Neural progenitor cell (in vitro differentiated cells): ENCODE results near the gene MAPKBP1. TPM values are rescaled to one million over a fixed set of nuclear protein-coding genes. Genes with fewer than 3 reads are reported as not detected.

Experiments
- DNase-seq: peaks from one replicate; pipeline ENCODE4 v3.0.0-alpha.2; 2016; ENCODE audit warnings: low spot score
- H2AFZ ChIP-seq: fragments of 200-600 bp; sonication (generic); replicated peaks from 2 replicates; pipeline ENCODE4 v1.6.1; 2016; ENCODE audit warnings: antibody characterized with exemption
- H3F3A ChIP-seq: fragments of 200-600 bp; sonication (generic); 2 replicates; pipeline ENCODE4 v1.6.1; 2016; ENCODE audit warnings: antibody characterized with exemption, low read depth
- H3K27ac ChIP-seq: fragments of 200-600 bp; sonication (generic); 2 replicates; pipeline ENCODE4 v1.5.1; 2016; ENCODE audit warnings: mild to moderate bottlenecking
- H3K27me3 ChIP-seq: fragments of 200-600 bp; sonication (generic); 2 replicates; pipeline ENCODE4 v1.6.1; 2016; ENCODE audit warnings: mild to moderate bottlenecking, moderate library complexity
- H3K36me3 ChIP-seq: fragments of 200-600 bp; sonication (generic); 2 replicates; pipeline ENCODE4 v1.5.1; 2016
- H3K4me1 ChIP-seq: fragments of 200-600 bp; sonication (generic); 2 replicates; pipeline ENCODE4 v1.6.1; 2016; ENCODE audit warnings: mixed run types
- H3K4me2 ChIP-seq: fragments of 200-600 bp; sonication (generic); 2 replicates; pipeline ENCODE4 v1.6.1; 2016
- H3K4me3 ChIP-seq: fragments of 200-600 bp; sonication (generic); 2 replicates; pipeline ENCODE4 v1.5.1; 2016
- H3K79me2 ChIP-seq: fragments of 200-600 bp; sonication (generic); 2 replicates; pipeline ENCODE4 v1.6.1; 2016; ENCODE audit warnings: low read depth
- H3K9ac ChIP-seq: fragments of 200-600 bp; sonication (generic); 2 replicates; pipeline ENCODE4 v1.6.1; 2016
- H3K9me3 ChIP-seq: fragments of 200-600 bp; sonication (generic); 2 replicates; pipeline ENCODE4 v1.5.1; 2016; ENCODE audit warnings: low read depth
- H4K20me1 ChIP-seq: fragments of 200-600 bp; sonication (generic); 2 replicates; pipeline ENCODE4 v1.6.1; 2016; ENCODE audit warnings: low read depth
- H3K27ac Mint-ChIP-seq: 3 replicates; pipeline ENCODE4 v1.8.0; 2021; ENCODE audit warnings: mixed read lengths
- H3K27me3 Mint-ChIP-seq: 2 replicates; pipeline ENCODE4 v1.8.0; 2022; ENCODE audit warnings: low read depth, mild to moderate bottlenecking, inconsistent platforms, moderate library complexity, mixed read lengths; ENCODE audit not compliant: insufficient read depth
- H3K36me3 Mint-ChIP-seq: 3 replicates; pipeline ENCODE4 v1.8.0; 2021; ENCODE audit warnings: mixed read lengths
- H3K4me1 Mint-ChIP-seq: 3 replicates; pipeline ENCODE4 v1.8.0; 2021; ENCODE audit warnings: mixed read lengths
- H3K4me3 Mint-ChIP-seq: 3 replicates; pipeline ENCODE4 v1.8.0; 2021; ENCODE audit warnings: mild to moderate bottlenecking, moderate library complexity, mixed read lengths
- H3K9me3 Mint-ChIP-seq: 3 replicates; pipeline ENCODE4 v1.8.0; 2020; ENCODE audit warnings: mixed read lengths
- EZH2 ChIP-seq: fragments of 200-600 bp; sonication (generic); IDR thresholded peaks from 2 replicates; pipeline ENCODE4 v1.6.1; 2017; ENCODE audit warnings: antibody characterized with exemption, mild to moderate bottlenecking, moderate library complexity
- EZH2phosphoT487 ChIP-seq: fragments of 200-600 bp; sonication (generic); IDR thresholded peaks from 2 replicates; pipeline ENCODE4 v1.6.1; 2017; ENCODE audit warnings: antibody characterized with exemption
- total RNA-seq: library from RNA; depleted of rRNA; stranded (reverse); fragments of >200 nt; gene quantifications from 2 replicates; pipeline ENCODE4 v1.2.3, GENCODE V29; 2015; ENCODE audit warnings: low replicate concordance
- TF ChIP-seq, protein P1 (sequence below): fragments of 200-600 bp; sonication (generic); IDR thresholded peaks from 2 replicates; pipeline ENCODE4 v1.5.1; 2017; ENCODE audit warnings: antibody characterized with exemption, mild to moderate bottlenecking

MAPKBP1 gene
- total RNA-seq, 1 donor from 2014 or later = 10.1 TPM

DNA sequence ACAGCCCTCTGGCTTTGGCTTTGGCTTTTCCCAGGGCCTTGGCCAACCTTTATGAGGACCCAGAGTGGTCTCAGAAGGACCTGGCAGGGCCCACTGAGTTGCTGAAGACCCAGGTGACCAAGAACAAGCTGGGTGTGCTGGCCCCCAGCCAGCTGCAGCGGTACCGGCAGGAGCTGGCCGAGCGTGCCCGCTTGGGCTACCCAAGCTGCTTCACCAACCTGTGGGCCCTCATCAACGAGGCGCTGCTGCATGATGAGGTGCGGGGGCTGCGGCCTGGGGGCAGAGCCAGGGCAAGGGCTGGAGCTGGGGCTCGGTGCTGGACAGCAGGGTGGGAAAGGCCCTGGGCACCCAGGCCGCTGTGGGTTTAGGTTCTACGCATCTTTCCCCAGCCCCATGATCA lies 70.5 kb downstream of the MAPKBP1 start:
- no peak overlapping the region for H3K9ac ChIP-seq
- H3K36me3 ChIP-seq = no peaks in the 10 kb centered on the region
- no peaks in the 10 kb centered on the region for H4K20me1 ChIP-seq
- no peak overlapping the region for H3K4me3 ChIP-seq
- no peak overlapping the region for H2AFZ ChIP-seq
- Mint-ChIP-seq H3K36me3 (peaks cover 12% of the 10 kb centered on the region), H3K27me3 (peaks cover 2% of the 10 kb centered on the region), H3K9me3 (no peaks in the 10 kb centered on the region), H3K4me3 (no peak overlapping the region), H3K27ac (no peak overlapping the region), H3K4me1 (peaks cover 5% of the 10 kb centered on the region)
- no peaks in the 10 kb centered on the region for H3K9me3 ChIP-seq
- DNase-seq = no peak
- H3F3A ChIP-seq = no peaks in the 10 kb centered on the region
- no peaks in the 10 kb centered on the region for H3K79me2 ChIP-seq
- no peak overlapping the region for H3K4me2 ChIP-seq
- H3K27me3 ChIP-seq = no peaks in the 10 kb centered on the region
- no peaks in the 10 kb centered on the region for H3K4me1 ChIP-seq
- TF ChIP-seq EZH2 = no peak
- TF ChIP-seq, protein P1, sequence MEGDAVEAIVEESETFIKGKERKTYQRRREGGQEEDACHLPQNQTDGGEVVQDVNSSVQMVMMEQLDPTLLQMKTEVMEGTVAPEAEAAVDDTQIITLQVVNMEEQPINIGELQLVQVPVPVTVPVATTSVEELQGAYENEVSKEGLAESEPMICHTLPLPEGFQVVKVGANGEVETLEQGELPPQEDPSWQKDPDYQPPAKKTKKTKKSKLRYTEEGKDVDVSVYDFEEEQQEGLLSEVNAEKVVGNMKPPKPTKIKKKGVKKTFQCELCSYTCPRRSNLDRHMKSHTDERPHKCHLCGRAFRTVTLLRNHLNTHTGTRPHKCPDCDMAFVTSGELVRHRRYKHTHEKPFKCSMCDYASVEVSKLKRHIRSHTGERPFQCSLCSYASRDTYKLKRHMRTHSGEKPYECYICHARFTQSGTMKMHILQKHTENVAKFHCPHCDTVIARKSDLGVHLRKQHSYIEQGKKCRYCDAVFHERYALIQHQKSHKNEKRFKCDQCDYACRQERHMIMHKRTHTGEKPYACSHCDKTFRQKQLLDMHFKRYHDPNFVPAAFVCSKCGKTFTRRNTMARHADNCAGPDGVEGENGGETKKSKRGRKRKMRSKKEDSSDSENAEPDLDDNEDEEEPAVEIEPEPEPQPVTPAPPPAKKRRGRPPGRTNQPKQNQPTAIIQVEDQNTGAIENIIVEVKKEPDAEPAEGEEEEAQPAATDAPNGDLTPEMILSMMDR = no peak
- no peak for TF ChIP-seq EZH2phosphoT487
- no peak overlapping the region for H3K27ac ChIP-seq

- Histone ChIP-seq H3K4me1 (no peaks in the 10 kb centered on the region), H3K9me3 (no peaks in the 10 kb centered on the region), H3K4me3 (no peak overlapping the region), H3K27me3 (no peaks in the 10 kb centered on the region), H3K27ac (no peak overlapping the region), H3K9ac (no peak overlapping the region), H3F3A (no peaks in the 10 kb centered on the region), H3K4me2 (no peak overlapping the region), H2AFZ (no peak overlapping the region), H3K36me3 (no peaks in the 10 kb centered on the region), H3K79me2 (no peaks in the 10 kb centered on the region), H4K20me1 (no peaks in the 10 kb centered on the region)
- H3K9me3 Mint-ChIP-seq = no peaks in the 10 kb centered on the region
- H3K36me3 Mint-ChIP-seq = peaks cover 12% of the 10 kb centered on the region
- no peak for DNase-seq
- peaks cover 2% of the 10 kb centered on the region for H3K27me3 Mint-ChIP-seq
- no peak overlapping the region for H3K4me3 Mint-ChIP-seq
- peaks cover 5% of the 10 kb centered on the region for H3K4me1 Mint-ChIP-seq
- H3K27ac Mint-ChIP-seq = no peak overlapping the region
- TF ChIP-seq, protein P1 = no peak
- TF ChIP-seq EZH2 (no peak), EZH2phosphoT487 (no peak)
These were observed 72.9 kb downstream of the MAPKBP1 start for GRCh38 chr15:41847206-41847605.

GRCh38 chr15:41847981-41848380 lies 73.7 kb downstream of the MAPKBP1 start:
- Histone ChIP-seq H2AFZ (no peak overlapping the region), H3K36me3 (no peaks in the 10 kb centered on the region)
- no peak overlapping the region for H3K27ac Mint-ChIP-seq

More at GRCh38 chr15:41847981-41848380, 73.7 kb downstream of the MAPKBP1 start:
- no peaks in the 10 kb centered on the region for H3K27me3 ChIP-seq
- H3K9me3 Mint-ChIP-seq = no peaks in the 10 kb centered on the region
- no peak overlapping the region for H3K4me2 ChIP-seq
- H3K4me3 ChIP-seq = no peak overlapping the region
- H4K20me1 ChIP-seq = no peaks in the 10 kb centered on the region
- peaks cover 2% of the 10 kb centered on the region for H3K27me3 Mint-ChIP-seq
- H3F3A ChIP-seq = no peaks in the 10 kb centered on the region
- H3K79me2 ChIP-seq = no peaks in the 10 kb centered on the region
- H3K27ac ChIP-seq = no peak overlapping the region
- no peaks in the 10 kb centered on the region for H3K9me3 ChIP-seq
- DNase-seq = no peak
- H3K4me3 Mint-ChIP-seq = no peak overlapping the region
- H3K4me1 ChIP-seq = no peaks in the 10 kb centered on the region
- H3K36me3 Mint-ChIP-seq = peaks cover 12% of the 10 kb centered on the region
- no peak for TF ChIP-seq EZH2
- TF ChIP-seq EZH2phosphoT487 = no peak
- TF ChIP-seq, protein P1 = no peak
- H3K9ac ChIP-seq = no peak overlapping the region
- no peaks in the 10 kb centered on the region for H3K4me1 Mint-ChIP-seq
